Esophagus muscularis mucosa (tissue), 4 donors: ENCODE measurements around the gene CHD2. TPM values are rescaled to one million over a fixed set of nuclear protein-coding genes. Genes with fewer than 3 reads are reported as not detected.

Experiments
- DNase-seq: peaks from one replicate; pipeline ENCODE4 v3.0.0-alpha.2; 2017; ENCODE audit errors: extremely low spot score
- H3K27ac ChIP-seq, 4 donors: fragments of 200-600 bp; sonication (generic); replicated peaks in 1 of 4; 1 replicate in 3 of 4; 2 replicates in 1 of 4; pipeline ENCODE4 v1.5.1; 2016 to 2019; ENCODE audit warnings: mild to moderate bottlenecking in 1 of 4
- H3K27me3 ChIP-seq, 4 donors: fragments of 200-600 bp; sonication (generic); one replicate each; pipeline versions ENCODE4 v1.5.1 to v1.6.0; 2016 to 2019
- H3K36me3 ChIP-seq, 4 donors: fragments of 200-600 bp; sonication (generic); one replicate each; pipeline ENCODE4 v1.5.1; 2016 to 2019
- H3K4me1 ChIP-seq, 4 donors: fragments of 200-600 bp; sonication (generic); one replicate each; pipeline ENCODE4 v1.5.1; 2016 to 2019
- H3K4me3 ChIP-seq, 4 donors: fragments of 200-600 bp; sonication (generic); 1 replicate in 2 of 4; 2 replicates in 2 of 4; pipeline ENCODE4 v1.5.1; 2016 to 2019; ENCODE audit warnings: mild to moderate bottlenecking in 4 of 4, moderate library complexity in 1 of 4
- H3K9me3 ChIP-seq, 4 donors: fragments of 200-600 bp; sonication (generic); 1 replicate in 3 of 4; 2 replicates in 1 of 4; pipeline ENCODE4 v1.5.1; 2016 to 2019
- CTCF ChIP-seq, 3 experiments: fragments of 200-600 bp in 2 of 3; fragments of 450-650 bp in 1 of 3; sonication (generic) in 2 of 3; IDR thresholded peaks; one replicate each; pipeline ENCODE4 v1.5.1; 2017 to 2019; ENCODE audit warnings: antibody characterized with exemption in 3 of 3, mild to moderate bottlenecking in 2 of 3, moderate library complexity in 1 of 3
- EP300 ChIP-seq: sonication (generic); formaldehyde crosslinking; IDR thresholded peaks from one replicate; pipeline ENCODE4 v1.6.1; 2017; ENCODE audit warnings: antibody characterized with exemption
- POLR2A ChIP-seq: fragments of 450-650 bp; IDR thresholded peaks from one replicate; pipeline ENCODE4 v1.6.1; 2017; ENCODE audit warnings: antibody characterized with exemption, moderate library complexity, mild to moderate bottlenecking, low read depth
- POLR2AphosphoS5 ChIP-seq, 2 donors: sonication (generic); formaldehyde crosslinking; IDR thresholded peaks; one replicate each; pipeline ENCODE4 v1.6.1; 2017; ENCODE audit warnings: antibody characterized with exemption in 2 of 2
- WGBS: methylation state at CpG from one replicate; pipeline ENCODE4 v1.1.5; 2018; 5-methylcytosine and 5-hydroxymethylcytosine counted together
- intact Hi-C: fragments of 100-400 bp; cut with DNase I; formaldehyde crosslinking; loops from one replicate; pipeline ENCODE4 v1.15.1; 2023
- total RNA-seq, 4 donors: library from RNA; depleted of rRNA; stranded (reverse); fragments of >200 nt; gene quantifications; one replicate each; pipeline versions ENCODE4 v1.1.0 to v1.2.1, GENCODE V29; 2016

The CHD2 gene
- total RNA-seq, 4 donors from 2014 or later = 54.3 to 86.0 (median 62.8) TPM

- peaks cover 0 to 13% (median 0%) of the 10 kb centered on the region in 4 donors for H3K27me3 ChIP-seq
- H3K9me3 ChIP-seq = no peaks in the 10 kb centered on the region
- peak overlapping the region; percentile 74 to 96 (median 88) for H3K4me3 ChIP-seq
- TF ChIP-seq CTCF (IDR thresholded peaks at IDR 0.05) (no peak), POLR2AphosphoS5 (IDR thresholded peaks at IDR 0.05) (peak in 1 of 2 donors; percentile 37)
- intact Hi-C loops = no loop called here
- H3K36me3 ChIP-seq = peaks cover 0 to 23% (median 11%) of the 10 kb centered on the region in 4 donors
- DNase-seq = no peak
- H3K27ac ChIP-seq = peak overlapping the region; percentile 95 to 98 (median 97)
- peaks cover 38 to 85% (median 76%) of the 10 kb centered on the region in 4 donors for H3K4me1 ChIP-seq
- WGBS = 91% methylated on average over 6 of the region's 6 CpGs
These were observed 168.6 kb downstream of the CHD2 start for GRCh38 chr15:93068581-93069199.

- WGBS = 57% methylated on average over 9 of the region's 10 CpGs
- peak overlapping the region; percentile 95 to 98 (median 97) for H3K27ac ChIP-seq
These were observed 170.0 kb downstream of the CHD2 start for GRCh38 chr15:93070132-93070531.

GRCh38 chr15:93070551-93071296 lies 170.6 kb downstream of the CHD2 start:
- Histone ChIP-seq H3K4me1 (peaks cover 20 to 85% (median 76%) of the 10 kb centered on the region in 4 donors), H3K9me3 (no peaks in the 10 kb centered on the region), H3K27me3 (peaks cover 0 to 15% (median 0%) of the 10 kb centered on the region in 4 donors), H3K36me3 (peaks cover 0 to 4% (median 1%) of the 10 kb centered on the region in 4 donors), H3K27ac (peak overlapping the region; percentile 95 to 98 (median 97)), H3K4me3 (peak overlapping the region; percentile 74 to 96 (median 88))
- DNase-seq = no peak
- no peak for TF ChIP-seq EP300
- no peak for TF ChIP-seq POLR2AphosphoS5 (IDR thresholded peaks at IDR 0.05)
- TF ChIP-seq POLR2A = no peak
- no peak for TF ChIP-seq CTCF (IDR thresholded peaks at IDR 0.05)
- intact Hi-C loops = no loop called here
- 27% methylated on average over 10 of the region's 10 CpGs for WGBS

More at GRCh38 chr15:93070132-93070531, 170.0 kb downstream of the CHD2 start:
- Histone ChIP-seq H3K9me3 (no peaks in the 10 kb centered on the region), H3K27me3 (peaks cover 0 to 15% (median 0%) of the 10 kb centered on the region in 4 donors), H3K36me3 (peaks cover 0 to 9% (median 4%) of the 10 kb centered on the region in 4 donors), H3K4me3 (peak overlapping the region; percentile 74 to 96 (median 88)), H3K4me1 (peaks cover 24 to 85% (median 76%) of the 10 kb centered on the region in 4 donors)
- DNase-seq = no peak
- intact Hi-C loops = no loop called here
- TF ChIP-seq CTCF (IDR thresholded peaks at IDR 0.05) (no peak), POLR2AphosphoS5 (IDR thresholded peaks at IDR 0.05) (peak in 1 of 2 donors; percentile 20)

GRCh38 chr15:93071469-93071936 lies 171.4 kb downstream of the CHD2 start:
- DNase-seq = no peak
- H3K4me3 ChIP-seq = peak overlapping the region; percentile 74 to 96 (median 88)
- 12% methylated on average over 19 of the region's 22 CpGs for WGBS
- no peak for TF ChIP-seq EP300
- TF ChIP-seq POLR2AphosphoS5 (IDR thresholded peaks at IDR 0.05) = peak in 1 of 2 donors; percentile 58
- intact Hi-C loops = no loop called here
- peak overlapping the region; percentile 95 to 98 (median 97) for H3K27ac ChIP-seq
- H3K36me3 ChIP-seq = no peaks in the 10 kb centered on the region
- H3K27me3 ChIP-seq = peaks cover 0 to 15% (median 0%) of the 10 kb centered on the region in 4 donors
- peaks cover 22 to 85% (median 75%) of the 10 kb centered on the region in 4 donors for H3K4me1 ChIP-seq
- H3K9me3 ChIP-seq = no peaks in the 10 kb centered on the region

GRCh38 chr15:93072011-93072410 lies 171.9 kb downstream of the CHD2 start:
- Histone ChIP-seq H3K27me3 (peaks cover 0 to 15% (median 0%) of the 10 kb centered on the region in 4 donors), H3K9me3 (no peaks in the 10 kb centered on the region), H3K4me1 (peaks cover 22 to 85% (median 75%) of the 10 kb centered on the region in 4 donors), H3K27ac (peak overlapping the region; percentile 95 to 98 (median 97)), H3K36me3 (no peaks in the 10 kb centered on the region), H3K4me3 (peak overlapping the region; percentile 74 to 96 (median 88))
- intact Hi-C loops = no loop called here
- TF ChIP-seq CTCF (IDR thresholded peaks at IDR 0.05) (peak in 1 of 3 experiments; percentile 7), EP300 (no peak)
- WGBS = 1% methylated on average over 10 of the region's 10 CpGs
- DNase-seq = no peak
